ENCODE data around the gene NXPH1. TPM values are rescaled to one million over a fixed set of nuclear protein-coding genes. Genes with fewer than 3 reads are reported as not detected.

NXPH1 gene
- polyA plus RNA-seq, 1 of the 3 experiments (the other 2 are of a cell fraction), result not detected

DNA sequence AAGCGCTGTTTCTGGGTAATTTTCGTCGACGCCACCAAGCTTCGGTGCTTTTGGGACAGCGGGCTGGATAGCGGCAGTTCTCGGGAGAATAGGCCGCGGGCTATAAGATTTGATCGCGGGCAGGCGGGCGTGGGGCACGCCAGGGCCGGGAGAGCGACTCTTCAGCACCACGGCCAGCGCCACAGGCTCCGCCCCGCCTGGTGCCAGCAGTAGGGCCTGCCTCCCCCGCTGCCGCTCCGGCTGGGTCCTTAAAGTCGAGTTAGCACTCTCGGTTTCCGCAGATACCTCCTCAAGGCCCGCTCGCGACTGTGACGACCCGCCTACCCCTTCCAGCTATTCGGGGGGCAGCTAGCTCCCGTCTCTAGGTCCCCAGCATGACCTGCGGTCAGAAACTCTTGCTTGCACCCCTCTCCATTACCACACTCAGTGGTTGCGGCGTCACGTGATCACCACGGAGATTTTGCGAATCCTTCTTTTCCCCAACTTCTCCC, 9.4 kb downstream of the NXPH1 start:
- POLR2A ChIA-PET, result no interaction called here
- no peak for TF ChIP-seq USF1 (IDR thresholded peaks at IDR 0.05; ENCODE audit: borderline replicate concordance, low read depth)
- Histone ChIP-seq H3K4me3 (ENCODE audit: low read depth in 2 of 2, low read length in 1 of 2) (no peak overlapping the region), H3K9me2 (no peaks in the 10 kb centered on the region), H3K36me3 (replicated peaks in 1 of 2; ENCODE audit: control insufficient read depth in 1 of 2, insufficient read depth in 2 of 2, low read length in 1 of 2) (no peaks in the 10 kb centered on the region), H2AFZ (ENCODE audit: low read depth) (no peak overlapping the region), H3K27ac (ENCODE audit: low read depth in 2 of 2, low read length in 1 of 2) (no peak overlapping the region), H3K4me2 (no peak overlapping the region), H3F3A (replicated peaks; ENCODE audit: insufficient read depth) (no peaks in the 10 kb centered on the region), H3K4me1 (ENCODE audit: control insufficient read depth in 1 of 2, insufficient read depth in 2 of 2, low read depth in 1 of 2, low read length in 1 of 2) (no peaks in the 10 kb centered on the region; a peak in 1 of 4 replicates), H3K27me3 (ENCODE audit: insufficient read depth) (no peaks in the 10 kb centered on the region), H3K9ac (no peak overlapping the region), H4K20me1 (ENCODE audit: insufficient read depth) (no peaks in the 10 kb centered on the region), H3K79me2 (ENCODE audit: insufficient read depth) (no peaks in the 10 kb centered on the region), H3K9me3 (peaks cover 3% of the 10 kb centered on the region; the same call in 1 of the 2 replicates)
- no peak for DNase-seq
- CTCF ChIA-PET, result interaction anchor here (0.7 to 1.2 kb wide), 3 partner anchors 10 to 380 kb away, joined by 3 to 5 read pairs (median 3); partner anchors contain the start of gene NXPH1
- 85% methylated on average over 32 of the region's 40 CpGs for WGBS (ENCODE audit: low lambda C conversion rate)

- CTCF ChIA-PET, result interaction anchor here (0.9 to 2.5 kb wide), 9 partner anchors 9 to 274 kb away, joined by 3 to 9 read pairs (median 4); partner anchors contain the start of gene NXPH1
- Histone ChIP-seq H3K9me2 (no peaks in the 10 kb centered on the region), H2AFZ (ENCODE audit: low read depth) (no peak overlapping the region), H3K36me3 (replicated peaks in 1 of 2; ENCODE audit: control insufficient read depth in 1 of 2, insufficient read depth in 2 of 2, low read length in 1 of 2) (no peaks in the 10 kb centered on the region), H3F3A (replicated peaks; ENCODE audit: insufficient read depth) (no peaks in the 10 kb centered on the region), H3K9ac (no peak overlapping the region), H4K20me1 (ENCODE audit: insufficient read depth) (no peaks in the 10 kb centered on the region), H3K79me2 (ENCODE audit: insufficient read depth) (no peaks in the 10 kb centered on the region), H3K27me3 (ENCODE audit: insufficient read depth) (no peaks in the 10 kb centered on the region), H3K4me3 (ENCODE audit: low read depth in 2 of 2, low read length in 1 of 2) (no peak overlapping the region; a peak in 1 of 4 replicates), H3K27ac (ENCODE audit: low read depth in 2 of 2, low read length in 1 of 2) (no peak overlapping the region), H3K4me1 (ENCODE audit: control insufficient read depth in 1 of 2, insufficient read depth in 2 of 2, low read depth in 1 of 2, low read length in 1 of 2) (no peaks in the 10 kb centered on the region; a peak in 1 of 4 replicates), H3K4me2 (no peak overlapping the region), H3K9me3 (peaks cover 3% of the 10 kb centered on the region; the same call in 1 of the 2 replicates)
- POLR2A ChIA-PET, result no interaction called here
- WGBS (ENCODE audit: low lambda C conversion rate), result 78% methylated on average over 49 of the region's 49 CpGs
- no peak for DNase-seq
- TF ChIP-seq, protein P1, sequence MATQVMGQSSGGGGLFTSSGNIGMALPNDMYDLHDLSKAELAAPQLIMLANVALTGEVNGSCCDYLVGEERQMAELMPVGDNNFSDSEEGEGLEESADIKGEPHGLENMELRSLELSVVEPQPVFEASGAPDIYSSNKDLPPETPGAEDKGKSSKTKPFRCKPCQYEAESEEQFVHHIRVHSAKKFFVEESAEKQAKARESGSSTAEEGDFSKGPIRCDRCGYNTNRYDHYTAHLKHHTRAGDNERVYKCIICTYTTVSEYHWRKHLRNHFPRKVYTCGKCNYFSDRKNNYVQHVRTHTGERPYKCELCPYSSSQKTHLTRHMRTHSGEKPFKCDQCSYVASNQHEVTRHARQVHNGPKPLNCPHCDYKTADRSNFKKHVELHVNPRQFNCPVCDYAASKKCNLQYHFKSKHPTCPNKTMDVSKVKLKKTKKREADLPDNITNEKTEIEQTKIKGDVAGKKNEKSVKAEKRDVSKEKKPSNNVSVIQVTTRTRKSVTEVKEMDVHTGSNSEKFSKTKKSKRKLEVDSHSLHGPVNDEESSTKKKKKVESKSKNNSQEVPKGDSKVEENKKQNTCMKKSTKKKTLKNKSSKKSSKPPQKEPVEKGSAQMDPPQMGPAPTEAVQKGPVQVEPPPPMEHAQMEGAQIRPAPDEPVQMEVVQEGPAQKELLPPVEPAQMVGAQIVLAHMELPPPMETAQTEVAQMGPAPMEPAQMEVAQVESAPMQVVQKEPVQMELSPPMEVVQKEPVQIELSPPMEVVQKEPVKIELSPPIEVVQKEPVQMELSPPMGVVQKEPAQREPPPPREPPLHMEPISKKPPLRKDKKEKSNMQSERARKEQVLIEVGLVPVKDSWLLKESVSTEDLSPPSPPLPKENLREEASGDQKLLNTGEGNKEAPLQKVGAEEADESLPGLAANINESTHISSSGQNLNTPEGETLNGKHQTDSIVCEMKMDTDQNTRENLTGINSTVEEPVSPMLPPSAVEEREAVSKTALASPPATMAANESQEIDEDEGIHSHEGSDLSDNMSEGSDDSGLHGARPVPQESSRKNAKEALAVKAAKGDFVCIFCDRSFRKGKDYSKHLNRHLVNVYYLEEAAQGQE (IDR thresholded peaks at IDR 0.05; ENCODE audit: low read depth, low read length), result no peak
- no peak for TF ChIP-seq TAF1 (IDR thresholded peaks at IDR 0.05; ENCODE audit: borderline replicate concordance, low read depth, low read length)
- TF ChIP-seq MXI1 (IDR thresholded peaks at IDR 0.05; ENCODE audit: low read depth, low read length), result no peak
- no peak for TF ChIP-seq ELF1 (IDR thresholded peaks at IDR 0.05)
- TF ChIP-seq RAD21 (IDR thresholded peaks at IDR 0.05; ENCODE audit: low read length), result no peak
- TF ChIP-seq JUND (IDR thresholded peaks at IDR 0.05), result no peak
- no peak for TF ChIP-seq FOSL2 (IDR thresholded peaks at IDR 0.05; ENCODE audit: borderline replicate concordance, low read depth)
- no peak for TF ChIP-seq FOXJ3 (CRISPR knock-in tag; IDR thresholded peaks at IDR 0.05)
- TF ChIP-seq FOXM1 (IDR thresholded peaks at IDR 0.05; ENCODE audit: low read depth), result no peak
- TF ChIP-seq, protein P2, sequence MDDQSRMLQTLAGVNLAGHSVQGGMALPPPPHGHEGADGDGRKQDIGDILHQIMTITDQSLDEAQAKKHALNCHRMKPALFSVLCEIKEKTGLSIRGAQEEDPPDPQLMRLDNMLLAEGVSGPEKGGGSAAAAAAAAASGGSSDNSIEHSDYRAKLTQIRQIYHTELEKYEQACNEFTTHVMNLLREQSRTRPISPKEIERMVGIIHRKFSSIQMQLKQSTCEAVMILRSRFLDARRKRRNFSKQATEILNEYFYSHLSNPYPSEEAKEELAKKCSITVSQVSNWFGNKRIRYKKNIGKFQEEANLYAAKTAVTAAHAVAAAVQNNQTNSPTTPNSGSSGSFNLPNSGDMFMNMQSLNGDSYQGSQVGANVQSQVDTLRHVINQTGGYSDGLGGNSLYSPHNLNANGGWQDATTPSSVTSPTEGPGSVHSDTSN (IDR thresholded peaks at IDR 0.05), result no peak
- no peak for TF ChIP-seq MEF2A (IDR thresholded peaks at IDR 0.05; ENCODE audit: borderline replicate concordance, low read depth)
- TF ChIP-seq, protein P3, sequence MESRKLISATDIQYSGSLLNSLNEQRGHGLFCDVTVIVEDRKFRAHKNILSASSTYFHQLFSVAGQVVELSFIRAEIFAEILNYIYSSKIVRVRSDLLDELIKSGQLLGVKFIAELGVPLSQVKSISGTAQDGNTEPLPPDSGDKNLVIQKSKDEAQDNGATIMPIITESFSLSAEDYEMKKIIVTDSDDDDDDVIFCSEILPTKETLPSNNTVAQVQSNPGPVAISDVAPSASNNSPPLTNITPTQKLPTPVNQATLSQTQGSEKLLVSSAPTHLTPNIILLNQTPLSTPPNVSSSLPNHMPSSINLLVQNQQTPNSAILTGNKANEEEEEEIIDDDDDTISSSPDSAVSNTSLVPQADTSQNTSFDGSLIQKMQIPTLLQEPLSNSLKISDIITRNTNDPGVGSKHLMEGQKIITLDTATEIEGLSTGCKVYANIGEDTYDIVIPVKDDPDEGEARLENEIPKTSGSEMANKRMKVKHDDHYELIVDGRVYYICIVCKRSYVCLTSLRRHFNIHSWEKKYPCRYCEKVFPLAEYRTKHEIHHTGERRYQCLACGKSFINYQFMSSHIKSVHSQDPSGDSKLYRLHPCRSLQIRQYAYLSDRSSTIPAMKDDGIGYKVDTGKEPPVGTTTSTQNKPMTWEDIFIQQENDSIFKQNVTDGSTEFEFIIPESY (IDR thresholded peaks at IDR 0.05; ENCODE audit: borderline replicate concordance, low read depth), result no peak
- no peak for TF ChIP-seq CHD2 (IDR thresholded peaks at IDR 0.05; ENCODE audit: low read length, partially characterized antibody)
- no peak for TF ChIP-seq USF1 (IDR thresholded peaks at IDR 0.05; ENCODE audit: borderline replicate concordance, low read depth)
- TF ChIP-seq GABPA (IDR thresholded peaks at IDR 0.05; ENCODE audit: low read depth), result no peak
- TF ChIP-seq EZH2phosphoT487 (IDR thresholded peaks at IDR 0.05; ENCODE audit: borderline replicate concordance, low read depth), result no peak
- TF ChIP-seq YY1 (IDR thresholded peaks at IDR 0.05; ENCODE audit: low read depth), result no peak
Measured at GRCh38 chr7:8443576-8444467, 10.4 kb downstream of the NXPH1 start.

Data from SK-N-SH (cell line).